Smooth muscle cell (in vitro differentiated cells): ENCODE data around the gene FGFRL1. TPM values are rescaled to one million over a fixed set of nuclear protein-coding genes. Genes with fewer than 3 reads are reported as not detected.

Experiments used
- DNase-seq: peaks from one replicate; lab custom pipeline; 2025; ENCODE audit not compliant: unreplicated experiment; lab: John Stamatoyannopoulos, UW
- H2AFZ ChIP-seq: fragments of 200-600 bp; sonication (generic); 2 replicates; pipeline ENCODE4 v1.6.0; 2016; ENCODE audit warnings: antibody characterized with exemption, low read depth, mild to moderate bottlenecking
- H3F3A ChIP-seq: fragments of 200-600 bp; sonication (generic); 2 replicates; pipeline ENCODE4 v1.6.0; 2017; ENCODE audit warnings: antibody characterized with exemption, low read depth
- H3K27ac ChIP-seq: fragments of 200-600 bp; sonication (generic); 2 replicates; pipeline ENCODE4 v1.5.1; 2016; ENCODE audit warnings: low read depth, mild to moderate bottlenecking
- H3K27me3 ChIP-seq: fragments of 200-600 bp; sonication (generic); 2 replicates; pipeline ENCODE4 v1.6.1; 2016; ENCODE audit warnings: low read depth, mild to moderate bottlenecking
- H3K36me3 ChIP-seq: fragments of 200-600 bp; sonication (generic); 2 replicates; pipeline ENCODE4 v1.5.1; 2016; ENCODE audit warnings: low read depth
- H3K4me1 ChIP-seq: fragments of 200-600 bp; sonication (generic); 2 replicates; pipeline ENCODE4 v1.5.1; 2016; ENCODE audit warnings: low read depth
- H3K4me2 ChIP-seq: fragments of 200-600 bp; sonication (generic); 2 replicates; pipeline ENCODE4 v1.6.0; 2016; ENCODE audit warnings: mild to moderate bottlenecking
- H3K4me3 ChIP-seq: fragments of 200-600 bp; sonication (generic); 2 replicates; pipeline ENCODE4 v1.5.1; 2016; ENCODE audit warnings: mild to moderate bottlenecking
- H3K79me2 ChIP-seq: fragments of 200-600 bp; sonication (generic); 2 replicates; pipeline ENCODE4 v1.6.0; 2016; ENCODE audit warnings: low read depth, mild to moderate bottlenecking
- H3K9ac ChIP-seq: fragments of 200-600 bp; sonication (generic); 2 replicates; pipeline ENCODE4 v1.6.0; 2016; ENCODE audit warnings: low read depth
- H3K9me3 ChIP-seq: fragments of 200-600 bp; sonication (generic); replicated peaks from 2 replicates; pipeline ENCODE4 v1.5.1; 2016; ENCODE audit warnings: low read depth
- H4K20me1 ChIP-seq: fragments of 200-600 bp; sonication (generic); 2 replicates; pipeline ENCODE4 v1.6.0; 2016; ENCODE audit warnings: low read depth
- CTCF ChIP-seq: fragments of 200-600 bp; sonication (generic); IDR thresholded peaks from 2 replicates; pipeline ENCODE4 v1.5.1; 2017; ENCODE audit warnings: borderline replicate concordance, mild to moderate bottlenecking, antibody characterized with exemption; ENCODE audit not compliant: insufficient read depth, poor library complexity, severe bottlenecking
- WGBS: methylation state at CpG from one replicate; pipeline ENCODE4 v1.1.7; 2016; ENCODE audit warnings: low lambda C conversion rate; 5-methylcytosine and 5-hydroxymethylcytosine counted together
- polyA plus RNA-seq: library from polyadenylated mRNA; unstranded; fragments of >200 nt; fragmentation: Nextera tagmentation; extraction: Ambion mirVana; gene quantifications from 2 replicates; pipeline ENCODE4 v1.2.1, GENCODE V29; 2016
- total RNA-seq: library from RNA; depleted of rRNA; stranded (reverse); fragments of >200 nt; gene quantifications from 2 replicates; pipeline ENCODE4 v1.2.3, GENCODE V29; 2014

The FGFRL1 gene
- total and polyA plus RNA-seq, 2 experiments from 2014 or later, result 16.1 to 30.7 TPM

DNA sequence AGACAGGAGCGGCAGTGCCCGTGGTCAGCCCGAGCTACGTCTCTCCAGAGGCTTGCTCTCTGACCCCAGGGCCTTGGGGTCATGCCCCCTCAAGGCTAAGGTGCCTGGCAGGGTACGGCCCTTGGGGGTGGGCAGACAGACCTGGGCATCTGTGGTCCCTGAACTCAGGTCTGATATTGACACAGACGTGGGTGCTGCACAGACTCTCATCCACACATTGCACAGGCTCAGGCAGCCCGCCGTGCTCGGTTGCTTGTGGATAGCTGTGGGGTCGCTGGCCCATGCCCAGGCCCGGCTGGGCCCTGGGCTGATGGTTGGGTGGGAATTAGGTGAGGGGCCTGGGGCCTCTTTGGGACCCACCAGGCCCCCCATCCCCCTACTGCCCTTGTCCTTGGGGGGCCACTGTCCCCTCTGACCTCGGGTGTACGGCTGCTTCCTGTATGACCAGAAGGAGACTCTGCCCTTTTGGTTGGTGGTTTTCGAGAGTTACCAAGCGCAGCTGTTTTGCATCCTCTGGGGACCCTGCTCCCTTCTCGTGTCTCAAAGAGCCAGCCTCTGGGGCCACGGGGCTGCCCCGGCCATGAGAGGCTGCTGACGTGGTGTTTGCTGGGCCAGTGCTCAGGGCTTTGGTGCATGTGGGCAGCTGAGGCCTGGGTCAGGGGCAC, 10.1 kb downstream of the FGFRL1 start:
- WGBS, result 93% methylated on average over 19 of the region's 19 CpGs
- no peak for DNase-seq
- Histone ChIP-seq H3K36me3 (no peaks in the 10 kb centered on the region), H3F3A (no peaks in the 10 kb centered on the region), H4K20me1 (peaks cover 47% of the 10 kb centered on the region), H3K79me2 (no peaks in the 10 kb centered on the region), H3K4me2 (no peak overlapping the region), H3K4me1 (peaks cover 14% of the 10 kb centered on the region), H2AFZ (no peak overlapping the region), H3K27me3 (no peaks in the 10 kb centered on the region), H3K9me3 (no peaks in the 10 kb centered on the region), H3K27ac (no peak overlapping the region), H3K4me3 (no peak overlapping the region), H3K9ac (no peak overlapping the region)
- no peak for TF ChIP-seq CTCF

DNA sequence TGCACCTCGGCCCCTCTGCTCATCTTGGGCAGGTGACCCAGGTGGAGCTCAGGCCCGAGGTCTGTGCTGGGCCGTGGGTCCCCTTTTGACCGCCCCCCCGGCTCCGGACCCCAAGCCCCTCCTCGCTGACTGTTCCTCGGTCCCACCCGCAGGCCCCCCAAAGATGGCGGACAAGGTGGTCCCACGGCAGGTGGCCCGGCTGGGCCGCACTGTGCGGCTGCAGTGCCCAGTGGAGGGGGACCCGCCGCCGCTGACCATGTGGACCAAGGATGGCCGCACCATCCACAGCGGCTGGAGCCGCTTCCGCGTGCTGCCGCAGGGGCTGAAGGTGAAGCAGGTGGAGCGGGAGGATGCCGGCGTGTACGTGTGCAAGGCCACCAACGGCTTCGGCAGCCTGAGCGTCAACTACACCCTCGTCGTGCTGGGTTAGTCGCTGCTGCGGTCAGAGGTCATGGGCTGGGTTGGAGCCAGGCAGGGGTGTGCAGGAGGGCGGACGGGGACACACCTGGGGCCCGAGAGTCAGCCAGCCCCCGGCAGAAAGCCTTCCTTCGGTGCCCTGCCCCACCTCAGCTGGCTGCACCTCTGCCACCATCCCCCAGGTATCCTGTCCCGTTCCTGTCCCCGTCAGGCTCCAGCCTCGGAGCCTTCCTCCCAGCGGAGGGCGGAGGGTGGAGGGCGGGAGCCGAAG, 10.8 kb downstream of the FGFRL1 start:
- no peaks in the 10 kb centered on the region for H3K79me2 ChIP-seq
- H3K9ac ChIP-seq, result no peak overlapping the region
- no peak for TF ChIP-seq CTCF
- no peak overlapping the region for H3K4me3 ChIP-seq
- no peak overlapping the region for H3K27ac ChIP-seq
- no peaks in the 10 kb centered on the region for H3K27me3 ChIP-seq
- peaks cover 40% of the 10 kb centered on the region for H4K20me1 ChIP-seq
- no peak overlapping the region for H2AFZ ChIP-seq
- peaks cover 14% of the 10 kb centered on the region for H3K4me1 ChIP-seq
- H3K36me3 ChIP-seq, result no peaks in the 10 kb centered on the region
- WGBS, result 97% methylated on average over 37 of the region's 46 CpGs
- no peaks in the 10 kb centered on the region for H3F3A ChIP-seq
- no peak overlapping the region for H3K4me2 ChIP-seq
- no peaks in the 10 kb centered on the region for H3K9me3 ChIP-seq
- DNase-seq, result no peak

GRCh38 chr4:1022739-1023066, 11.3 kb downstream of the FGFRL1 start:
- no peak overlapping the region for H3K4me3 ChIP-seq
- WGBS, result 92% methylated on average over 19 of the region's 19 CpGs
- H4K20me1 ChIP-seq, result peaks cover 35% of the 10 kb centered on the region
- no peak overlapping the region for H3K9ac ChIP-seq
- H2AFZ ChIP-seq, result no peak overlapping the region
- H3F3A ChIP-seq, result no peaks in the 10 kb centered on the region
- DNase-seq, result no peak
- H3K27me3 ChIP-seq, result no peaks in the 10 kb centered on the region
- H3K4me2 ChIP-seq, result no peak overlapping the region
- no peaks in the 10 kb centered on the region for H3K9me3 ChIP-seq
- H3K27ac ChIP-seq, result no peak overlapping the region
- H3K79me2 ChIP-seq, result no peaks in the 10 kb centered on the region
- TF ChIP-seq CTCF, result no peak
- H3K4me1 ChIP-seq, result peaks cover 14% of the 10 kb centered on the region
- H3K36me3 ChIP-seq, result no peaks in the 10 kb centered on the region

- Histone ChIP-seq H3K36me3 (no peaks in the 10 kb centered on the region), H3K9ac (no peak overlapping the region), H3K27ac (no peak overlapping the region), H2AFZ (no peak overlapping the region), H3K4me3 (no peak overlapping the region), H3F3A (no peaks in the 10 kb centered on the region), H3K4me2 (no peak overlapping the region), H4K20me1 (peaks cover 31% of the 10 kb centered on the region), H3K27me3 (no peaks in the 10 kb centered on the region), H3K4me1 (peaks cover 14% of the 10 kb centered on the region), H3K9me3 (no peaks in the 10 kb centered on the region), H3K79me2 (no peaks in the 10 kb centered on the region)
- WGBS, result 92% methylated on average over 19 of the region's 20 CpGs
- TF ChIP-seq CTCF, result no peak
- no peak for DNase-seq
Measured at GRCh38 chr4:1023075-1023640, 11.7 kb downstream of the FGFRL1 start.
